Astrocyte (in vitro differentiated cells and primary cell): ENCODE data around the gene CLP1. TPM values are rescaled to one million over a fixed set of nuclear protein-coding genes. Genes with fewer than 3 reads are reported as not detected.

Experiments
- DNase-seq: peaks from one replicate; pipeline ENCODE4 v3.0.0-alpha.2; 2010; ENCODE audit warnings: low read depth
- FAIRE-seq: peaks from 2 replicates; lab custom pipeline; 2011; peaks lifted over from hg19 to GRCh38; lab: Jason Lieb, UNC
- H2AFZ ChIP-seq: 2 replicates; pipeline ENCODE4 v1.6.0; 2012; ENCODE audit warnings: low read depth, low read length, inconsistent platforms
- H3K27ac ChIP-seq: 2 replicates; pipeline ENCODE4 v1.5.1; 2011; ENCODE audit warnings: low read depth, low read length, inconsistent platforms
- H3K27me3 ChIP-seq: 2 replicates; pipeline ENCODE4 v1.6.0; 2011; ENCODE audit warnings: low read length, inconsistent platforms; ENCODE audit not compliant: insufficient read depth
- H3K36me3 ChIP-seq: 2 replicates; pipeline ENCODE4 v1.5.1; 2011; ENCODE audit warnings: low read length, inconsistent platforms; ENCODE audit not compliant: insufficient read depth
- H3K4me1 ChIP-seq: 2 replicates; pipeline ENCODE4 v1.5.1; 2011; ENCODE audit warnings: low read length, inconsistent platforms; ENCODE audit not compliant: insufficient read depth
- H3K4me2 ChIP-seq: 2 replicates; pipeline ENCODE4 v1.6.0; 2012; ENCODE audit warnings: low read length, inconsistent platforms
- H3K4me3 ChIP-seq: 2 replicates; pipeline ENCODE4 v1.5.1; 2011; ENCODE audit warnings: low read depth, mild to moderate bottlenecking, low read length, inconsistent platforms; ENCODE audit not compliant: insufficient read depth
- H3K79me2 ChIP-seq: 2 replicates; pipeline ENCODE4 v1.6.0; 2012; ENCODE audit warnings: mild to moderate bottlenecking, low read length, inconsistent platforms; ENCODE audit not compliant: insufficient read depth
- H3K9ac ChIP-seq: 2 replicates; pipeline ENCODE4 v1.6.0; 2012; ENCODE audit warnings: mild to moderate bottlenecking, low read length, inconsistent platforms
- H3K9me3 ChIP-seq: 2 replicates; pipeline ENCODE4 v1.5.1; 2012; ENCODE audit warnings: low read depth, mild to moderate bottlenecking, low read length, inconsistent platforms; ENCODE audit not compliant: insufficient read depth
- H4K20me1 ChIP-seq: 2 replicates; pipeline ENCODE4 v1.6.0; 2012; ENCODE audit warnings: low read length, inconsistent platforms; ENCODE audit not compliant: insufficient read depth
- H3K27ac Mint-ChIP-seq: one replicate; pipeline ENCODE4 v1.8.0; 2021; ENCODE audit warnings: mild to moderate bottlenecking, mixed read lengths; ENCODE audit not compliant: unreplicated experiment
- H3K27me3 Mint-ChIP-seq: one replicate; pipeline ENCODE4 v1.8.0; 2021; ENCODE audit warnings: low read depth, mixed read lengths; ENCODE audit not compliant: unreplicated experiment
- H3K36me3 Mint-ChIP-seq: one replicate; pipeline ENCODE4 v1.8.0; 2021; ENCODE audit warnings: low read depth, mixed read lengths; ENCODE audit not compliant: unreplicated experiment
- H3K4me1 Mint-ChIP-seq: one replicate; pipeline ENCODE4 v1.8.0; 2021; ENCODE audit warnings: low read depth, mixed read lengths; ENCODE audit not compliant: unreplicated experiment
- H3K4me3 Mint-ChIP-seq: one replicate; pipeline ENCODE4 v1.8.0; 2021; ENCODE audit warnings: mild to moderate bottlenecking, moderate library complexity, mixed read lengths; ENCODE audit not compliant: unreplicated experiment
- H3K9me3 Mint-ChIP-seq: one replicate; pipeline ENCODE4 v1.8.0; 2021; ENCODE audit warnings: mild to moderate bottlenecking, mixed read lengths; ENCODE audit not compliant: unreplicated experiment
- CTCF ChIP-seq: IDR thresholded peaks from 2 replicates; pipeline ENCODE4 v1.5.1; 2011; ENCODE audit warnings: low read depth, mild to moderate bottlenecking, inconsistent platforms, low read length, moderate library complexity; ENCODE audit not compliant: insufficient read depth
- EZH2 ChIP-seq: IDR thresholded peaks from 2 replicates; pipeline ENCODE4 v1.6.1; 2012; ENCODE audit warnings: mild to moderate bottlenecking, low read length, inconsistent platforms; ENCODE audit not compliant: insufficient read depth
- total RNA-seq: library from RNA; stranded (reverse); gene quantifications from 2 replicates; pipeline ENCODE4 v1.2.1, GENCODE V29; 2021

Gene CLP1
- total RNA-seq, 1 donor from 2014 or later = 21.4 TPM

GRCh38 chr11:57634311-57634710, 23.3 kb upstream of the CLP1 start:
- no peaks in the 10 kb centered on the region for H3K4me1 Mint-ChIP-seq

GRCh38 chr11:57635246-57635645, 22.3 kb upstream of the CLP1 start:
- peaks cover 17% of the 10 kb centered on the region for H3K4me1 ChIP-seq
- no peak overlapping the region for H3K4me3 Mint-ChIP-seq
- no peak overlapping the region for H3K27ac Mint-ChIP-seq
- H3K27ac ChIP-seq = no peak overlapping the region
- H3K36me3 ChIP-seq = no peaks in the 10 kb centered on the region
- TF ChIP-seq CTCF (no peak), EZH2 (no peak)
- H3K4me3 ChIP-seq = no peak overlapping the region
- peaks cover 14% of the 10 kb centered on the region for H3K27me3 ChIP-seq
- no peak overlapping the region for H3K4me2 ChIP-seq
- no peak overlapping the region for H3K9ac ChIP-seq
- H3K4me1 Mint-ChIP-seq = no peaks in the 10 kb centered on the region
- peaks cover 24% of the 10 kb centered on the region for H3K79me2 ChIP-seq
- H2AFZ ChIP-seq = no peak overlapping the region
- H3K9me3 ChIP-seq = no peaks in the 10 kb centered on the region
- H4K20me1 ChIP-seq = peaks cover 9% of the 10 kb centered on the region
- no peaks in the 10 kb centered on the region for H3K36me3 Mint-ChIP-seq
- FAIRE-seq = no peak
- peaks cover 3% of the 10 kb centered on the region for H3K9me3 Mint-ChIP-seq
- H3K27me3 Mint-ChIP-seq = peaks cover 16% of the 10 kb centered on the region
- no peak for DNase-seq

More at GRCh38 chr11:57634311-57634710, 23.3 kb upstream of the CLP1 start:
- Mint-ChIP-seq H3K27ac (no peak overlapping the region), H3K4me3 (no peak overlapping the region), H3K27me3 (peaks cover 16% of the 10 kb centered on the region), H3K9me3 (peaks cover 3% of the 10 kb centered on the region), H3K36me3 (no peaks in the 10 kb centered on the region)
- H3K9ac ChIP-seq = no peak overlapping the region
- H2AFZ ChIP-seq = no peak overlapping the region
- FAIRE-seq = no peak
- DNase-seq = no peak
- peaks cover 14% of the 10 kb centered on the region for H3K27me3 ChIP-seq
- H3K9me3 ChIP-seq = no peaks in the 10 kb centered on the region
- H4K20me1 ChIP-seq = no peaks in the 10 kb centered on the region
- H3K79me2 ChIP-seq = peaks cover 15% of the 10 kb centered on the region
- H3K36me3 ChIP-seq = no peaks in the 10 kb centered on the region
- TF ChIP-seq EZH2 (no peak), CTCF (no peak)
- no peak overlapping the region for H3K4me3 ChIP-seq
- H3K4me1 ChIP-seq = peaks cover 8% of the 10 kb centered on the region
- H3K27ac ChIP-seq = no peak overlapping the region
- H3K4me2 ChIP-seq = no peak overlapping the region

GRCh38 chr11:57637626-57638004, 19.9 kb upstream of the CLP1 start:
- Histone ChIP-seq H3K27ac (peak overlapping the region; percentile 90), H3K9ac (peak overlapping the region; percentile 93)
- peaks cover 18% of the 10 kb centered on the region for H3K4me1 Mint-ChIP-seq

More at GRCh38 chr11:57637626-57638004, 19.9 kb upstream of the CLP1 start:
- peak overlapping the region; percentile 100 for H3K4me2 ChIP-seq
- H3K36me3 ChIP-seq = no peaks in the 10 kb centered on the region
- peak overlapping the region; percentile 94 for H3K4me3 ChIP-seq
- H3K27ac Mint-ChIP-seq = peak overlapping the region; percentile 80
- H2AFZ ChIP-seq = peak overlapping the region; percentile 98
- H3K9me3 ChIP-seq = no peaks in the 10 kb centered on the region
- DNase-seq (no peak), FAIRE-seq (no peak)
- no peaks in the 10 kb centered on the region for H3K36me3 Mint-ChIP-seq
- peaks cover 10% of the 10 kb centered on the region for H3K27me3 Mint-ChIP-seq
- peaks cover 40% of the 10 kb centered on the region for H3K79me2 ChIP-seq
- no peaks in the 10 kb centered on the region for H3K9me3 Mint-ChIP-seq
- peaks cover 23% of the 10 kb centered on the region for H3K4me1 ChIP-seq
- peaks cover 32% of the 10 kb centered on the region for H4K20me1 ChIP-seq
- H3K4me3 Mint-ChIP-seq = peak overlapping the region; percentile 95
- no peak for TF ChIP-seq EZH2
- no peak for TF ChIP-seq CTCF
- peaks cover 13% of the 10 kb centered on the region for H3K27me3 ChIP-seq
